IPS-15b (cell line): ENCODE results near the gene ARHGEF10L.

Experiments
- H3K27me3 ChIP-seq: one replicate; pipeline ENCODE4 v1.6.1; 2013; ENCODE audit warnings: low read length; ENCODE audit not compliant: control insufficient read depth, insufficient read depth
- H3K36me3 ChIP-seq: one replicate; pipeline ENCODE4 v1.6.1; 2013; ENCODE audit warnings: low read length; ENCODE audit not compliant: control insufficient read depth, insufficient read depth
- H3K4me1 ChIP-seq: one replicate; pipeline ENCODE4 v1.6.1; 2013; ENCODE audit warnings: mild to moderate bottlenecking, low read length; ENCODE audit not compliant: control insufficient read depth, insufficient read depth
- H3K4me3 ChIP-seq: one replicate; pipeline ENCODE4 v1.5.1; 2013; ENCODE audit warnings: low read depth, low read length
- H3K9ac ChIP-seq: one replicate; pipeline ENCODE4 v1.6.1; 2013; ENCODE audit warnings: low read depth, mild to moderate bottlenecking, low read length
- H3K9me3 ChIP-seq: one replicate; pipeline ENCODE4 v1.6.1; 2013; ENCODE audit warnings: mild to moderate bottlenecking, low read length; ENCODE audit not compliant: control insufficient read depth, insufficient read depth

Gene ARHGEF10L

DNA sequence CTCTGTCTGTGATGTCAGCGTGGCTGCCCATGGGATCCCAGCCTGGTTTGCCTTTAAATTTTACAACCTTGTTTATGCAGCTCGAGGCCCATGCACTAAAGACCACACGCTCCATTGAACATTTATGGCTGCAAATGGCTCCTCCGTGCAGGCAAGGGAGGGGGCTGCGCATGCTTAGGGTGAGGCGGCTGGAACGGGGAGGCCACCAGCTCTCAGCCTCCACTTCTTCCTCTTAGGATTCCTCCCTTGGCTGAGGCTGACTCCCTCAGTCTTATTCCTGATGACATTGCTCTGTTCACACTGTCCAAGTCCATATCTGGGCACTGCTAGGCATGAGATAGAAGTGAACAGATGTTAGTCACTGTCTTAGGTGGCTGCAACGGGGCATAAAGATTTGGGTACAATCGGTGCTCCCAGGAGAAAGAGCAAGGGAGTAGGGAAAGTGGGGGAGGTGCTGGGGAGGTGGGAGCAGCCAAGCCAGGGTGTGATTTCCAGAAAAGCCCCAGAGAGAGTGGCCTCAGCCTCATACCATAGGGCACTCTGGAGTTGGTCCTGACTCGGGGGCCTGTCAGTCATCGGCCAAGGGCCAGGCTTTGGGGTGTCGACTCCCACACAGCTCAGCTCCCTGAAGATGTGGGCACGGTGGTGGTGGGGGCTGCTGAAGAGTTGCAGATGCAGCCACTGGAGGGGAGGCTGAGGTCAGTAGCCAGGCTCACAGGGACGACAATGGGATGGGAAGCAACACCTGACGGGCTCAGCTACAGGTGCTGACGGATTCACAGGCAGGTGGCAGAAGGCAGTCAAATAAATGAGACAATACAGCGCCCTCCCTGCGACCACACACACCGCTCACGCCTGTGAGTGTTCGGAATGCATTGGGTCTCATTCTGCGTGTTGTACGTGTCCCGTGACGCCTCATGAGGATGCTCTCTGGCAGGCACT is 178.4 kb downstream of the ARHGEF10L start:
- Histone ChIP-seq H3K4me3 (no peak overlapping the region), H3K36me3 (no peaks in the 10 kb centered on the region), H3K9me3 (no peaks in the 10 kb centered on the region), H3K4me1 (no peaks in the 10 kb centered on the region), H3K9ac (no peak overlapping the region), H3K27me3 (no peaks in the 10 kb centered on the region)

DNA sequence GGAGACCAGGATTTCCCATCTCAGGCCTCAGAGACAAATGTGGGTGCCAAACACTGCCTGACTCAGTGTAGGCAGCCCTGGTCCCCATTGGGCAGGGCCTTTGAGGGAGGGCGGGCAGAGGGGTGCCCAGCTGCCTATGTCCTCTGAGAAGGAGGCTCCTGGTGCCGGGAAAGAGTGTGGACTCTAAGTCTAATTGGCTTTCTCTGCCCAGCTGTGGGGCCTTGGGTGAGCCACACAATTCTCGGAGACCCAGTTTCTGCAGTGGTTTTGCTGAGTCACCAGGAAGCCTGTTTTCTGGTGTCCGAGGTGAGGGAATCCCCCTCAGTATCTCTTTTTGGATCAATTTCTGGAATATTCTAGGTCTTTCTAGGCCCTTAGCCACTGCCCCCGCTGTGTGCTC is 180.4 kb downstream of the ARHGEF10L start:
- Histone ChIP-seq H3K4me3 (no peak overlapping the region), H3K27me3 (no peaks in the 10 kb centered on the region), H3K9ac (no peak overlapping the region), H3K9me3 (no peaks in the 10 kb centered on the region), H3K4me1 (no peaks in the 10 kb centered on the region), H3K36me3 (no peaks in the 10 kb centered on the region)

DNA sequence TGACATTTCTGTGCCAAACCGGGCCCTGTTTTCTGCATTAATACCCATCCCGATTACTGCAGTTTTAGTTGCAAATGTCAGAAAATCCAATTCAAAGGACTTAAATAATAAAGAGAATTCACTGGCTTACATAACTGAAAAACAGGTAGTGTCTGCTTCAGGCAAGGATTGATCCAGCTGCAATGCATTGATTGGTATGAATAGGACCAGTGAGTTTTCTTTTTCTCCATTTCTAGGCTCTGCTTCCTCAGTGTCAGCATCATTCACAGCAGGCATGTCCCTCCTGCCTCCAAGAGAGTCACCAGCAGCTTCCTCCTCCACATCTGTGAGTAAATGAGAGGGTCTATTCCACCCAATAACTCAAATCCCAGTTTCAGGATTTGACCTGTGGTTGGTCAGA is 181.9 kb downstream of the ARHGEF10L start:
- Histone ChIP-seq H3K4me1 (no peaks in the 10 kb centered on the region), H3K27me3 (no peaks in the 10 kb centered on the region), H3K9ac (no peak overlapping the region), H3K36me3 (no peaks in the 10 kb centered on the region), H3K9me3 (no peaks in the 10 kb centered on the region), H3K4me3 (no peak overlapping the region)

DNA sequence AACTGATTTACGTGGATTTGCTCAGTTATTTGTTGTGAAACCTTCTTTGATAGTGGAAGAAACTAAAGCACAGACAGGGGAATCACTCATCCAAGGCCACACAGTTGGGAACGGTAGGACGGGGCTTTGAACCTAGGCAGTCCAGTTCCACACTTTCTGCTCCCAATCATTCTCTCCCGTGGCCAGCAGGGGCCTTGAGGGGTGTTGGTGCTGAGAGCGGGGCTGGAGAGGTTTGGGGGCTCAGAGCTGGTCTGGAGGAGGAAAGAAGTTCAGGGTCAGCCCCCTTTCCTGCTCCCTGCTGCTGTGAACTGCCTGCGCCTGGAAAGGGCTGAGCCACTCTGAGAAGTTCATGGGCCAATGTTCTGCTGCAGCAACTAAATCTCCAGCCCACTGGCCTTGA is 184.2 kb downstream of the ARHGEF10L start:
- H3K36me3 ChIP-seq = no peaks in the 10 kb centered on the region
- no peak overlapping the region for H3K9ac ChIP-seq
- no peaks in the 10 kb centered on the region for H3K9me3 ChIP-seq
- no peak overlapping the region for H3K4me3 ChIP-seq
- H3K27me3 ChIP-seq = no peaks in the 10 kb centered on the region
- H3K4me1 ChIP-seq = no peaks in the 10 kb centered on the region

DNA sequence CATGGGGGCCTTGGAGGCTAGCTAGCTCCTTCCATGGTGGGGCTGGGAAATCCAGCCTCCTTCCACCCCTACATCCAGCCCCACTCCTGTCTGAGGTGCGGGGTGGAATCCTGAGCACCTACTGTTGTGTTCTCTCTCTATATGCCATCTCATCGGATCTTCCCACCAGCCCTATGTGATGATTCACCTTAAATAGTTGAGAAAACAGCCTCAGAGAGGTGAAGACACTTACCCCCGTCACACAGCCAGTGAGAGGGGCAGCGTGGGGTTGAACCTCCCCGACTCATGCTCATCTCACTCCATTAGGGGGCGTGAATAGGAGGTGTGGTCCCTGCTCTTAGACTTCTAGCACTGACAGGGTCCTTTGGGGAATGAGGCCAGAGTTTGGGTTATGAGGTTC is 184.7 kb downstream of the ARHGEF10L start:
- no peak overlapping the region for H3K4me3 ChIP-seq

DNA sequence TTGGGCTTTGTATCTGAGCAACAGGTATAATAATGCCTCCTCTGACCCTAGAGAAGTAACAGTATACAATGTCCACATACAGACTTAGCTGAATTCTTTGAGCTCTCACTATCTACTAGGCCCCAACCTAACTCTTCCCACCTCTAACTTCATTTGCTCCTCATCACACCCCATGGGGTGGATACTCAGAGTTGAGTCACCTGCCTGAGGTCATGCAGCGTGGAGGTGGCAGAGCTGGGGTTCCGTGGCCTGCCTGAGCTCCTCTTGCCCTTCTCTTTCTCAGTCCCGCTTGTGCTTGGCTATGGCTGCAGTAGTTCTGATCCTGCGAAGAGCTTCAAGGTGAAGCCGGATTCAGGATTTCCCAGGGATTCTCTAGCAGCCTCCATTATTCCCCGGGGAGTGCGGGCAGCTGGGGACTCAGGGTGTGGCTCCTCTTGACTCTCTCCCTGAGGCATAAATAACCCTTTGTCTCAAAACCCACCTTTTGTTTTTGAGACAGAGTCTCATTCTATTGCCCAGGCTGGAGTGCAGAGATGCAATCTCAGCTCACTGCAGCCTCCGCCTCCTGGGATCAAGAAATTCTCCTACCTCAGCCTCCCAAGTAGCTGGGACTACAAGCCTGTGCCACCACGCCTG is 185.7 kb downstream of the ARHGEF10L start:
- H3K9ac ChIP-seq = no peak overlapping the region
- no peaks in the 10 kb centered on the region for H3K4me1 ChIP-seq
- no peaks in the 10 kb centered on the region for H3K36me3 ChIP-seq
- H3K27me3 ChIP-seq = no peaks in the 10 kb centered on the region
- H3K9me3 ChIP-seq = no peaks in the 10 kb centered on the region
- H3K4me3 ChIP-seq = no peak overlapping the region

More for the DNA sequence above, 184.7 kb downstream of the ARHGEF10L start:
- H3K27me3 ChIP-seq = no peaks in the 10 kb centered on the region
- no peaks in the 10 kb centered on the region for H3K9me3 ChIP-seq
- no peaks in the 10 kb centered on the region for H3K4me1 ChIP-seq
- no peak overlapping the region for H3K9ac ChIP-seq
- H3K36me3 ChIP-seq = no peaks in the 10 kb centered on the region

DNA sequence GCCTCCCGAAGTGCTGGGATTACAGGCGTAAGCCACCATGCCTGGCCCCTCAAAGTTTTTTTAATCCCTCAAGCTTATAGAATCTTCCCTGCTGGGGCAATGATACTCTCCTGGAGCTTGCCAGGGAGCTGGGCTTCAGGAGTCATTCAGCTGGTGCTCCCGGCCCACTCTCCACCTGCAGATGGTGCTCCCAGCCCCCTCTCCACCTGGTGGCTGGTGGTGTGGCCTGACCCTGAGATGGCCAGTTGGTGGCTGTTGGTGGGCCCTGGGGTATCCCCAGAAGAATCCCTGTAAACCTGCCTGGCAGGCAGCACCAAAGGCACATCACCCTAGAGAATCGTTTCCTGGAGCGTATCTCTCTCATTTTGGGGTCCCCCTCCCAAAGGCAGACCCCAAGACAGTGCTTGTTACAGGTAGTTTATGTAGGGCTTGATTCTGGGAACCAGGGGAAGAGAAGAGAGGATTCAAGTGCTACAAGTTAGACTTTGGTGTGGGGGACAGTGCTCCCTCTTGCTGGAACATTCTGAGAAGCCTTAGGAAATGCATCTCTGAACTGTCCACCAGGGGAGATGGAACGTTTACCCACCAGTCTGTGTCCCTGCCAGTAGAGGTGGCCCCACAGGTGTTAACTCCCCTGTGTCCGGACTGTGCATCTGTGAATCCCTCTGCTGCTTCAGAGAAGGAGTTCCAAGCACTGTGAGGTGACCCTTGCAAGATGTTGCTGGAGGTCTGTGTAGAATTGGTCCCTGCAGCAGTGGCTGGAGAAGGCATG is 186.5 kb downstream of the ARHGEF10L start:
- Histone ChIP-seq H3K4me3 (no peak overlapping the region), H3K36me3 (no peaks in the 10 kb centered on the region), H3K27me3 (no peaks in the 10 kb centered on the region), H3K4me1 (no peaks in the 10 kb centered on the region), H3K9me3 (no peaks in the 10 kb centered on the region), H3K9ac (no peak overlapping the region)

DNA sequence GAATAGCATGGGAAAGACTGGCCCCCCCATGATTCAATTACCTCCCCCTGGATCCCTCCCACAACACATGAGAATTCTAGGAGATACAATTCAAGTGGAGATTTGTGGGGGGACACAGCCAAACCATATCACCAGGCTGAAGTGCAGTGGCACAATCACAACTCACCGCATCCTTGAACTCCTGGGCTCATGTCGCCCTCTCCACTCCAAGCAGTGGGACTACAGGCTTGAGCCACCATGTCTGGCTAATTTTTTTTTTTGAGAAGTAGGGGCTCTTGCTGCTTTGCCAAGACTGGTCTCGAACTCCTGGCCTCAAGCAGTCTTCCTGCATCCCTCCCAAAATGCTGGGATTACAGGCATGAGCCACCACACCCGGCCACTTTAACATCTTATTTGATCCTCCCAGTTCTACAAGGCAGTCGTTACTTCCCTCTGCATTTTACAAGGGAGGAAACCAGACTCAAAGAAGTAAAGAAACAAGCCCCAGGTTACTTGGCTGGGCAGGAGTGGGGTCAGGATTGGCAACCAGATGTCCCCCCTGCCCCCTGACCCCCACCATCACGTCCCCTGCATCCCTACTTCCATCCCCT is 188.7 kb downstream of the ARHGEF10L start:
- Histone ChIP-seq H3K36me3 (no peaks in the 10 kb centered on the region), H3K4me3 (no peak overlapping the region), H3K27me3 (no peaks in the 10 kb centered on the region), H3K9me3 (no peaks in the 10 kb centered on the region), H3K4me1 (no peaks in the 10 kb centered on the region), H3K9ac (no peak overlapping the region)

DNA sequence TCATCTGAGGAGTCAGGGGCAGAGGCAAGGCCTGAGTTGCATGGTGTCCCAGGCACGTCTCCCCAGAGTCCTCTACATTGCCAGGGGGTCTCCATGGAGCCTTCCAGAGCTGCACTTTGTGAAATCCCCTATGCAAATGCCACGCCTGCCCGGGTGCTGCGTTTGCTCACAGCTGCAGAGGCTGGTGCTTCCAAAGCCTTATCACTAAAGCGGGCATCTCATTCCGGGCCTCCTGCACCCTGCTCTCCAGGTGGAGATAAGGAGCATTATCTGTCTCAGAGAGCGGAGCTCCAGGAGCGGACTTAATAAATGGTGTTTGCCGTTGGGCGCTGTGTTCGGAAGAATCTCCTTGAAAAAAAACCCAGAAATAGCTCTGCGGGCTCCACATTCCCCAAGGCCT is 189.8 kb downstream of the ARHGEF10L start:
- H3K4me1 ChIP-seq = no peaks in the 10 kb centered on the region
- no peak overlapping the region for H3K4me3 ChIP-seq
- no peaks in the 10 kb centered on the region for H3K9me3 ChIP-seq
- H3K27me3 ChIP-seq = no peaks in the 10 kb centered on the region
- H3K36me3 ChIP-seq = no peaks in the 10 kb centered on the region
- H3K9ac ChIP-seq = no peak overlapping the region

DNA sequence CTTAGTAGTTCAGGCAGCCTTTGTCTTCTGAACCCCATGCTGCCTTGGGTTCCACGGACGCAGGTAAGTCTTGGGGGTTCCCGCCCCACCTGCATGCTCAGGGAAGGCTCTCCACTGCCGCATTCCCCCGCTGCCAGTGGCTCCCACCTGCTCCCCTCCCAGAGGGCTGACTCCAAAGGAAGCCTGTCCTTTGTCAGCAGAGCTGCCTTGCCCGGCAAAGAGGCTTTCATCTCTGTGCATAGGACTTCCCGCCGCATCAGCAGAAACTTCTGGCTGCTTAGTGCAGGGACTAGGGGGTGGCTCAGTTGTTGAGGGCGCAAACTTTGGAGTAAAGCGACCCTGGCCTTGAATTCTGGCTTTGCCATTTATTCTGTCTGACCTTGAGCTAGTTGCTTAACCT is 190.4 kb downstream of the ARHGEF10L start:
- H3K4me3 ChIP-seq = no peak overlapping the region
- H3K4me1 ChIP-seq = no peaks in the 10 kb centered on the region
- no peak overlapping the region for H3K9ac ChIP-seq
- no peaks in the 10 kb centered on the region for H3K27me3 ChIP-seq
- H3K9me3 ChIP-seq = no peaks in the 10 kb centered on the region
- no peaks in the 10 kb centered on the region for H3K36me3 ChIP-seq

DNA sequence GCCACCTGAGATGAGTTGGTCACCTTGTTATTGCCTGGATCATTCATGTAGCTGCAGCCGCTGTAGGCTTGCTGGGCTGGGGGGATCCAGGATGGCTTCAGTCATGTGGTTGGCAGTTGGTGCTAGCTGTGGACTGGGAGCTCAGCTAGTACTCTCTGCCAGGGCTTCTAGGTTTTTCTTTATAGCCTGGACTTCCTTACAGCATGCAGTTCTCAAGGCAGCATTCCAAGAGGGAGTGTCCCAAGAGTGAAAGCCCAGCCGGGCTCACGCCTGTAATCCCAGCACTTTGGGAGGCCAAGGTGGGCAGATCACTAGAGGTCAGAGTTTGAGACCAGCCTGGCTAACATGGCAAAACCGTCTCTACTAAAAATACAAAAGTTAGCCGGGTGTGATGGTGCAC is 192.0 kb downstream of the ARHGEF10L start:
- H3K27me3 ChIP-seq = no peaks in the 10 kb centered on the region
- H3K9me3 ChIP-seq = no peaks in the 10 kb centered on the region
- H3K9ac ChIP-seq = no peak overlapping the region
- no peak overlapping the region for H3K4me3 ChIP-seq
- no peaks in the 10 kb centered on the region for H3K36me3 ChIP-seq
- no peaks in the 10 kb centered on the region for H3K4me1 ChIP-seq
